ENCODE results near the gene STK17A. TPM values are rescaled to one million over a fixed set of nuclear protein-coding genes. Genes with fewer than 3 reads are reported as not detected.
"Not testable (repeated sequence)": the region's sequence is repeated elsewhere in the genome, so short reads cannot be mapped to it uniquely, and the experiment has no call there.

STK17A gene
- polyA plus RNA-seq, 6 donors from 2014 or later, result 263 to 424 (median 353) TPM

GRCh38 chr7:43553999-43554398, 28.9 kb upstream of the STK17A start:
- Mint-ChIP-seq H3K27me3 (peaks cover 46 to 69% (median 59%) of the 10 kb centered on the region in 3 donors), H3K36me3 (peaks cover 0 to 9% of the 10 kb centered on the region in 2 donors), H3K4me1 (no peaks in the 10 kb centered on the region), H3K9me3 (no peaks in the 10 kb centered on the region), H3K4me3 (no peak overlapping the region), H3K27ac (no peak overlapping the region)
- no peak for ATAC-seq (ENCODE audit: low read depth in 2 of 2)
- no peak for DNase-seq

- ATAC-seq (ENCODE audit: low read depth in 2 of 2) (no peak), DNase-seq (no peak)
- H3K27ac Mint-ChIP-seq, result peak overlapping the region in 1 of 6 donors; percentile 72
These were observed 28.5 kb upstream of the STK17A start for GRCh38 chr7:43554423-43554822.

GRCh38 chr7:43557831-43558495, 24.9 kb upstream of the STK17A start:
- no peak overlapping the region for H3K4me3 Mint-ChIP-seq
- no peak for DNase-seq
- no peak for ATAC-seq (ENCODE audit: low read depth in 2 of 2)
- H3K27me3 Mint-ChIP-seq, result peaks cover 44 to 61% (median 54%) of the 10 kb centered on the region in 3 donors
- H3K9me3 Mint-ChIP-seq, result no peaks in the 10 kb centered on the region
- H3K4me1 Mint-ChIP-seq, result no peaks in the 10 kb centered on the region
- peaks cover 0 to 9% of the 10 kb centered on the region in 2 donors for H3K36me3 Mint-ChIP-seq
- H3K27ac Mint-ChIP-seq, result peak overlapping the region in 1 of 6 donors; percentile 55

More at GRCh38 chr7:43554423-43554822, 28.5 kb upstream of the STK17A start:
- peak overlapping the region in 1 of 8 donors; percentile 42 for H3K4me3 Mint-ChIP-seq
- peaks cover 45 to 72% (median 59%) of the 10 kb centered on the region in 3 donors for H3K27me3 Mint-ChIP-seq
- no peaks in the 10 kb centered on the region for H3K9me3 Mint-ChIP-seq
- no peaks in the 10 kb centered on the region for H3K4me1 Mint-ChIP-seq
- H3K36me3 Mint-ChIP-seq, result peaks cover 0 to 9% of the 10 kb centered on the region in 2 donors

GRCh38 chr7:43559171-43559945, 23.6 kb upstream of the STK17A start:
- H3K36me3 Mint-ChIP-seq, result peaks cover 0 to 9% of the 10 kb centered on the region in 2 donors
- H3K27ac Mint-ChIP-seq, result no peak overlapping the region
- DNase-seq (no peak), ATAC-seq (ENCODE audit: low read depth in 2 of 2) (no peak)
- no peaks in the 10 kb centered on the region for H3K4me1 Mint-ChIP-seq
- no peak overlapping the region for H3K4me3 Mint-ChIP-seq
- no peaks in the 10 kb centered on the region for H3K9me3 Mint-ChIP-seq
- H3K27me3 Mint-ChIP-seq, result peaks cover 38 to 58% (median 49%) of the 10 kb centered on the region in 3 donors

- ATAC-seq (ENCODE audit: low read depth in 2 of 2) (no peak), DNase-seq (no peak)
- Mint-ChIP-seq H3K36me3 (peaks cover 0 to 9% of the 10 kb centered on the region in 2 donors), H3K4me1 (no peaks in the 10 kb centered on the region), H3K27ac (peak overlapping the region in 2 of 6 donors; percentile 20 to 22), H3K27me3 (peaks cover 33 to 54% (median 44%) of the 10 kb centered on the region in 3 donors), H3K4me3 (no peak overlapping the region), H3K9me3 (no peaks in the 10 kb centered on the region)
These were observed 23.0 kb upstream of the STK17A start for GRCh38 chr7:43559946-43560335.

GRCh38 chr7:43560742-43561330, 22.1 kb upstream of the STK17A start:
- H3K4me1 Mint-ChIP-seq, result no peaks in the 10 kb centered on the region
- ATAC-seq (ENCODE audit: low read depth in 2 of 2), result no peak

GRCh38 chr7:43562383-43562782, 20.5 kb upstream of the STK17A start:
- ATAC-seq (ENCODE audit: low read depth in 2 of 2), result no peak
- H3K36me3 Mint-ChIP-seq, result peaks cover 0 to 9% of the 10 kb centered on the region in 2 donors
- no peaks in the 10 kb centered on the region for H3K9me3 Mint-ChIP-seq
- H3K4me3 Mint-ChIP-seq, result no peak overlapping the region
- DNase-seq, result no peak
- H3K4me1 Mint-ChIP-seq, result no peaks in the 10 kb centered on the region
- no peak overlapping the region for H3K27ac Mint-ChIP-seq
- peaks cover 32 to 49% (median 38%) of the 10 kb centered on the region in 3 donors for H3K27me3 Mint-ChIP-seq

More at GRCh38 chr7:43560742-43561330, 22.1 kb upstream of the STK17A start:
- peaks cover 32 to 57% (median 44%) of the 10 kb centered on the region in 3 donors for H3K27me3 Mint-ChIP-seq
- H3K27ac Mint-ChIP-seq, result no peak overlapping the region
- H3K9me3 Mint-ChIP-seq, result no peaks in the 10 kb centered on the region
- no peak overlapping the region for H3K4me3 Mint-ChIP-seq
- peaks cover 0 to 9% of the 10 kb centered on the region in 2 donors for H3K36me3 Mint-ChIP-seq
- DNase-seq, result no peak

GRCh38 chr7:43565786-43566185, 17.1 kb upstream of the STK17A start:
- no peaks in the 10 kb centered on the region for H3K36me3 Mint-ChIP-seq
- DNase-seq, result no peak
- H3K4me1 Mint-ChIP-seq, result no peaks in the 10 kb centered on the region
- H3K27ac Mint-ChIP-seq, result no peak overlapping the region
- no peak overlapping the region for H3K4me3 Mint-ChIP-seq
- H3K9me3 Mint-ChIP-seq, result no peaks in the 10 kb centered on the region
- H3K27me3 Mint-ChIP-seq, result peaks cover 20 to 47% (median 21%) of the 10 kb centered on the region in 3 donors
- no peak for ATAC-seq (ENCODE audit: low read depth in 2 of 2)

GRCh38 chr7:43568529-43568928, 14.4 kb upstream of the STK17A start:
- peaks cover 5 to 23% (median 6%) of the 10 kb centered on the region in 3 donors for H3K27me3 Mint-ChIP-seq
- peak overlapping the region in 1 of 8 donors; percentile 53 for H3K4me3 Mint-ChIP-seq
- ATAC-seq (ENCODE audit: low read depth in 2 of 2), result no peak
- no peaks in the 10 kb centered on the region for H3K4me1 Mint-ChIP-seq
- no peak for DNase-seq
- no peak overlapping the region for H3K27ac Mint-ChIP-seq
- no peaks in the 10 kb centered on the region for H3K36me3 Mint-ChIP-seq
- no peaks in the 10 kb centered on the region for H3K9me3 Mint-ChIP-seq

- Mint-ChIP-seq H3K4me1 (no peaks in the 10 kb centered on the region), H3K4me3 (no peak overlapping the region), H3K36me3 (no peaks in the 10 kb centered on the region), H3K27ac (no peak overlapping the region), H3K27me3 (peaks cover 5 to 22% (median 6%) of the 10 kb centered on the region in 3 donors), H3K9me3 (no peaks in the 10 kb centered on the region)
- ATAC-seq (ENCODE audit: low read depth in 2 of 2) (no peak), DNase-seq (no peak)
These were observed 13.5 kb upstream of the STK17A start for GRCh38 chr7:43569424-43569823.

- Mint-ChIP-seq H3K27ac (peak overlapping the region in 1 of 6 donors; percentile 69), H3K27me3 (peaks cover 0 to 14% (median 5%) of the 10 kb centered on the region in 3 donors), H3K9me3 (no peaks in the 10 kb centered on the region), H3K36me3 (no peaks in the 10 kb centered on the region), H3K4me3 (no peak overlapping the region), H3K4me1 (no peaks in the 10 kb centered on the region)
- no peak for DNase-seq
- ATAC-seq (ENCODE audit: low read depth in 2 of 2), result no peak
These were observed 12.1 kb upstream of the STK17A start for GRCh38 chr7:43570688-43571365.

GRCh38 chr7:43572516-43573049, 10.3 kb upstream of the STK17A start:
- Mint-ChIP-seq H3K27ac (peak overlapping the region in 2 of 6 donors; percentile 10 to 26), H3K4me1 (no peaks in the 10 kb centered on the region), H3K9me3 (no peaks in the 10 kb centered on the region), H3K36me3 (no peaks in the 10 kb centered on the region), H3K27me3 (peaks cover 0 to 11% (median 5%) of the 10 kb centered on the region in 3 donors), H3K4me3 (no peak overlapping the region)
- ATAC-seq (ENCODE audit: low read depth in 2 of 2), result no peak
- DNase-seq, result no peak

GRCh38 chr7:43573832-43574231, 9.1 kb upstream of the STK17A start:
- not testable (repeated sequence) for H3K27ac Mint-ChIP-seq; H3K4me3 Mint-ChIP-seq; H3K27me3 Mint-ChIP-seq; H3K4me1 Mint-ChIP-seq; H3K9me3 Mint-ChIP-seq; H3K36me3 Mint-ChIP-seq; DNase-seq; ATAC-seq (ENCODE audit: low read depth in 2 of 2)

Data from naive B cell (primary cell).